ENCODE results near the gene CPT2.

DNA sequence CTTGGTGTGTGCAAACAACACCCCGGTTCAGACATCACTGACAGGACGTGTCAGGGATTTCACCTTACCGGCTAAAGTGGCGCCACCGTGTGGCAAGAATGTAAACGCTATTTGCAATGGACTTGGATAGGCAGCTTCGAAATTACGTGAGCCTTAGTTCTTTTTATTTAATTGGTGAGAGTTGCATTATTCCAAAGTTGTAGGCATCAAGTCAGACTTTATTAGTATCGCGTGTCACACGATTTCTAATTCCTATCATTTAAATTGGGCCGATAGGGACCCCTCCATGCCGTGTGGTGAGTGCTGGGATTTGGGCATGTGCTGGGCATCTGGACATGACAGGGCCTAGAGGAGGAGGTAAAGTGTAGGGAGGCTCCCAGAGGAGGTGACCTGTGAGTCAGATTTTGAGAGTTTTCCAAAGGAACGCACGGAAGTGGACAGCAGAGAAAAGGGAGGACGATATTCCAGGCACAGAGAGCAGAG is 14.5 kb upstream of the CPT2 start:
- TF ChIP-seq, protein P1, sequence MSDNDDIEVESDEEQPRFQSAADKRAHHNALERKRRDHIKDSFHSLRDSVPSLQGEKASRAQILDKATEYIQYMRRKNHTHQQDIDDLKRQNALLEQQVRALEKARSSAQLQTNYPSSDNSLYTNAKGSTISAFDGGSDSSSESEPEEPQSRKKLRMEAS (IDR thresholded peaks at IDR 0.05): peak; percentile 44; the same call in 1 of the 2 replicates
- TF ChIP-seq REST (IDR thresholded peaks at IDR 0.05; ENCODE audit: low read depth) (no peak), NFIC (IDR thresholded peaks at IDR 0.05) (no peak), USF1 (IDR thresholded peaks at IDR 0.05) (no peak), TAF1 (IDR thresholded peaks at IDR 0.05; ENCODE audit: low read depth) (no peak), RAD21 (IDR thresholded peaks at IDR 0.05; ENCODE audit: low read depth) (peak; percentile 71), FOXM1 (IDR thresholded peaks at IDR 0.05; ENCODE audit: borderline replicate concordance, low read depth) (no peak)
